ENCODE results near the gene PTPRZ1. TPM values are rescaled to one million over a fixed set of nuclear protein-coding genes. Genes with fewer than 3 reads are reported as not detected.

Gene PTPRZ1
- total and polyA plus RNA-seq, 12 donors: 0.17 to 19.1 (median 1.2) TPM

- Histone ChIP-seq H3K27ac (no peak overlapping the region), H3K4me1 (replicated peaks in 1 of 2) (no peaks in the 10 kb centered on the region), H3K9me3 (replicated peaks in 1 of 3) (no peaks in the 10 kb centered on the region), H3K36me3 (replicated peaks in 1 of 2) (peaks cover 0 to 6% of the 10 kb centered on the region in 2 donors), H3K27me3 (no peaks in the 10 kb centered on the region), H3K4me3 (no peak overlapping the region)
- intact Hi-C loops (cut with DNase I): no loop called here
- 88 to 94% (median 92%) methylated on average over 2 of the region's 2 CpGs for WGBS, 4 donors
- TF ChIP-seq CTCF (IDR thresholded peaks at IDR 0.05) (no peak), POLR2A (IDR thresholded peaks at IDR 0.05) (no peak)
- DNase-seq: no peak
These were observed 209.7 kb downstream of the PTPRZ1 start for GRCh38 chr7:122082670-122083069.

- intact Hi-C loops (cut with DNase I): loop anchor here in 1 of 2 donors (10.0 kb wide), 1 partner anchor 442 kb away; no protein-coding TSS in a partner anchor
These were observed 220.2 kb downstream of the PTPRZ1 start for GRCh38 chr7:122092964-122093797.

GRCh38 chr7:122094549-122094948, 221.6 kb downstream of the PTPRZ1 start:
- TF ChIP-seq POLR2A (IDR thresholded peaks at IDR 0.05) (no peak), CTCF (IDR thresholded peaks at IDR 0.05) (no peak)
- Histone ChIP-seq H3K27ac (no peak overlapping the region), H3K36me3 (replicated peaks in 1 of 2) (no peaks in the 10 kb centered on the region), H3K9me3 (replicated peaks in 1 of 3) (no peaks in the 10 kb centered on the region), H3K27me3 (no peaks in the 10 kb centered on the region), H3K4me3 (no peak overlapping the region), H3K4me1 (replicated peaks in 1 of 2) (peaks cover 0 to 7% of the 10 kb centered on the region in 2 donors)
- no peak for DNase-seq
- intact Hi-C loops (cut with DNase I): loop anchor here in 1 of 2 donors (10.0 kb wide), 1 partner anchor 440 kb away; no protein-coding TSS in a partner anchor
- WGBS, 4 donors: 96 to 100% (median 99%) methylated on average over 1 of the region's 1 CpG

More at GRCh38 chr7:122092964-122093797, 220.2 kb downstream of the PTPRZ1 start:
- no peak overlapping the region for H3K27ac ChIP-seq
- H3K4me1 ChIP-seq (replicated peaks in 1 of 2): peaks cover 0 to 7% of the 10 kb centered on the region in 2 donors
- 88 to 96% (median 91%) methylated on average over 6 of the region's 6 CpGs for WGBS, 4 donors
- H3K9me3 ChIP-seq (replicated peaks in 1 of 3): no peaks in the 10 kb centered on the region
- no peaks in the 10 kb centered on the region for H3K27me3 ChIP-seq
- H3K4me3 ChIP-seq: no peak overlapping the region
- DNase-seq: peak; percentile 67 to 93 (median 79)
- H3K36me3 ChIP-seq (replicated peaks in 1 of 2): no peaks in the 10 kb centered on the region
- TF ChIP-seq POLR2A (IDR thresholded peaks at IDR 0.05): no peak
- TF ChIP-seq CTCF (IDR thresholded peaks at IDR 0.05): peak; percentile 58 to 89 (median 70)

GRCh38 chr7:122095642-122096041, 222.7 kb downstream of the PTPRZ1 start:
- intact Hi-C loops (cut with DNase I): loop anchor here in 1 of 2 donors (10.0 kb wide), 1 partner anchor 439 kb away; no protein-coding TSS in a partner anchor
- no peaks in the 10 kb centered on the region for H3K9me3 ChIP-seq (replicated peaks in 1 of 3)
- peaks cover 0 to 7% of the 10 kb centered on the region in 2 donors for H3K4me1 ChIP-seq (replicated peaks in 1 of 2)
- H3K36me3 ChIP-seq (replicated peaks in 1 of 2): no peaks in the 10 kb centered on the region
- H3K27me3 ChIP-seq: no peaks in the 10 kb centered on the region
- TF ChIP-seq CTCF (IDR thresholded peaks at IDR 0.05) (no peak), POLR2A (IDR thresholded peaks at IDR 0.05) (no peak)
- DNase-seq: no peak
- 68 to 97% (median 78%) methylated on average over 4 of the region's 4 CpGs for WGBS, 4 donors
- H3K27ac ChIP-seq: no peak overlapping the region
- H3K4me3 ChIP-seq: no peak overlapping the region

Data from adrenal gland (tissue), 12 donors.